HepG2 (cell line): ENCODE measurements around the gene ZNF77. TPM values are rescaled to one million over a fixed set of nuclear protein-coding genes. Genes with fewer than 3 reads are reported as not detected.

Experiments used
- ARID4A ChIP-seq: sonication (generic); formaldehyde crosslinking; IDR thresholded peaks from 2 replicates; pipeline ENCODE4 v1.5.0; 2020; ENCODE audit warnings: mild to moderate bottlenecking, missing genetic modification reagents, borderline replicate concordance
- ATF3 ChIP-seq: sonication (generic); formaldehyde crosslinking; IDR thresholded peaks from 2 replicates; pipeline ENCODE4 v1.4.0; 2020; ENCODE audit warnings: missing genetic modification reagents
- GATAD2A ChIP-seq: IDR thresholded peaks from 2 replicates; pipeline ENCODE4 v1.6.1; 2016
- KLF12 ChIP-seq: sonication (generic); formaldehyde crosslinking; IDR thresholded peaks from 2 replicates; pipeline ENCODE4 v1.4.0; 2020; ENCODE audit warnings: missing genetic modification reagents, borderline replicate concordance
- PHF20 ChIP-seq: sonication (generic); formaldehyde crosslinking; IDR thresholded peaks from 2 replicates; pipeline ENCODE4 v1.5.0; 2020; ENCODE audit warnings: mild to moderate bottlenecking, missing genetic modification reagents
- RARA ChIP-seq: IDR thresholded peaks from 2 replicates; pipeline ENCODE4 v1.6.1; 2016; ENCODE audit warnings: missing genetic modification reagents, missing compliant biosample characterization
- RXRA ChIP-seq: sonication (generic); formaldehyde crosslinking; IDR thresholded peaks from 2 replicates; pipeline ENCODE4 v1.5.1; 2020; ENCODE audit warnings: missing genetic modification reagents
- SNAI1 ChIP-seq: sonication (generic); formaldehyde crosslinking; IDR thresholded peaks from 2 replicates; pipeline ENCODE4 v1.5.0; 2020; ENCODE audit warnings: mild to moderate bottlenecking, missing genetic modification reagents, borderline replicate concordance
- ZFY ChIP-seq: sonication (generic); formaldehyde crosslinking; IDR thresholded peaks from 2 replicates; pipeline ENCODE4 v1.4.0; 2020; ENCODE audit warnings: missing genetic modification reagents
- ZNF335 ChIP-seq: sonication (generic); formaldehyde crosslinking; IDR thresholded peaks from 2 replicates; pipeline ENCODE4 v1.4.0; 2020; ENCODE audit warnings: missing genetic modification reagents
- ZNF407 ChIP-seq: sonication (generic); formaldehyde crosslinking; IDR thresholded peaks from one replicate; pipeline ENCODE4 v1.5.1; 2020; ENCODE audit warnings: mild to moderate bottlenecking, missing genetic modification reagents; ENCODE audit errors: not compliant biosample characterization
- polyA plus RNA-seq, 8 experiments: library from polyadenylated mRNA; depleted of rRNA in 3 of 8; stranded (reverse) in 7 of 8; unstranded in 1 of 8; fragments of >200 nt; fragmentation: Illumina TruSeq in 4 of 8; extraction: Trizol in 4 of 8; gene quantifications; 2 replicates each; pipeline versions ENCODE4 v1.2.1 to v1.2.3, GENCODE V29; 2011 to 2016; ENCODE audit warnings: low read depth in 4 of 8, missing spikeins in 1 of 8, mixed read lengths in 1 of 8; ENCODE audit not compliant: insufficient read depth in 1 of 8
- total RNA-seq, 5 experiments: library from RNA; depleted of rRNA; stranded (reverse); fragments of >200 nt; fragmentation: Illumina TruSeq; extraction: Trizol; gene quantifications; 2 replicates each; pipeline ENCODE4 v1.2.3, GENCODE V29; 2016; ENCODE audit warnings: low read depth in 1 of 5
- TF ChIP-seq, protein P1 (sequence below): IDR thresholded peaks from 2 replicates; pipeline ENCODE4 v1.6.1; 2018; ENCODE audit warnings: missing genetic modification reagents
- TF ChIP-seq, protein P2 (sequence below): fragments of 450-650 bp; IDR thresholded peaks from 2 replicates; pipeline ENCODE4 v1.6.1; 2016

ZNF77 gene
- total and polyA plus RNA-seq, 2 of the 13 experiments (the other 11 are each of a cell fraction or from before 2014, with no cell fraction given), result 7.1 to 11.5 TPM

DNA sequence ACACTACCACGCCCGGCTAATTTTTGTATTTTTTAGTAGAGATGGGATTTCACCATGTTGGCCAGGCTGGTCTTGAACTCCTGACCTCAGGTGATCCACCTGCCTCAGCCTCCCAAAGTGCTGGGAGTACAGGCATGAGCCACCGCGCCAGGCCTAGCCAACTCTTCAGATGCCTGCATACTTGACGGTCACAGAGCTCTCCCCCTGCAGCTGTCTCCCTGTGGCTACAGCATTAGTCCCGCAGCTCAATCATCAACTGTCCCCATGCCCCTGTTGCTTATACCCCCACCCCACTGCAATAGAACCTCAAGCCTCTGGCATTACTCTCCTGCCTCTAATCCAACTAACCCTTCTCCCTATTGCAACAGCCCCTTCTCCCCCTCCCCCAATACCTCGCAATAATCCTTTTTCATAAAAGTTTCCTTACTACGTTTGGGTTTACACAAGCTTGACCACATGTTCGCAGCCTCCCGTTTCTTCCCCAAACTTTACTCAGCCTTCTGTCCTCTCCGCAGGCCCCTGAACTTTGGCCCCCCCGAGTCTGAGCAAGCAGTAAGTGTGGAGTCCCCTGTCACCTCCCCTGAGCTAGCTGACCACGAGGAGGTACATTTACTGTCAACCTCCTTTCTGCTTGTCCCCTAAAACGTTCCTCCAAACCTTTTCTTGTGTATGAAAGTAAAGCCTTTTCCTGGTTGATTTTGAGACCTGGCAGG lies 1.7 kb downstream of the ZNF77 start (continued):
- TF ChIP-seq ARID4A (CRISPR knock-in tag) (peak; percentile 49; the same call in 1 of the 2 replicates), ZNF335 (CRISPR knock-in tag) (peak; percentile 17; the same call in 1 of the 2 replicates), ZFY (CRISPR knock-in tag) (peak; percentile 36; the same call in 1 of the 2 replicates), GATAD2A (0 out of 2 replicates have a peak, but pooled peaks have one; percentile 7), PHF20 (CRISPR knock-in tag) (no peak), ATF3 (no peak), RXRA (CRISPR knock-in tag) (0 out of 2 replicates have a peak, but pooled peaks have one; percentile 12), RARA (CRISPR knock-in tag) (0 out of 2 replicates have a peak, but pooled peaks have one; percentile 3), SNAI1 (CRISPR knock-in tag) (no peak), ZNF407 (CRISPR knock-in tag) (no peak), KLF12 (CRISPR knock-in tag) (no peak)
- TF ChIP-seq, protein P1, sequence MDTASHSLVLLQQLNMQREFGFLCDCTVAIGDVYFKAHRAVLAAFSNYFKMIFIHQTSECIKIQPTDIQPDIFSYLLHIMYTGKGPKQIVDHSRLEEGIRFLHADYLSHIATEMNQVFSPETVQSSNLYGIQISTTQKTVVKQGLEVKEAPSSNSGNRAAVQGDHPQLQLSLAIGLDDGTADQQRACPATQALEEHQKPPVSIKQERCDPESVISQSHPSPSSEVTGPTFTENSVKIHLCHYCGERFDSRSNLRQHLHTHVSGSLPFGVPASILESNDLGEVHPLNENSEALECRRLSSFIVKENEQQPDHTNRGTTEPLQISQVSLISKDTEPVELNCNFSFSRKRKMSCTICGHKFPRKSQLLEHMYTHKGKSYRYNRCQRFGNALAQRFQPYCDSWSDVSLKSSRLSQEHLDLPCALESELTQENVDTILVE, result peak; percentile 29; the same call in 1 of the 2 replicates
- TF ChIP-seq, protein P2, sequence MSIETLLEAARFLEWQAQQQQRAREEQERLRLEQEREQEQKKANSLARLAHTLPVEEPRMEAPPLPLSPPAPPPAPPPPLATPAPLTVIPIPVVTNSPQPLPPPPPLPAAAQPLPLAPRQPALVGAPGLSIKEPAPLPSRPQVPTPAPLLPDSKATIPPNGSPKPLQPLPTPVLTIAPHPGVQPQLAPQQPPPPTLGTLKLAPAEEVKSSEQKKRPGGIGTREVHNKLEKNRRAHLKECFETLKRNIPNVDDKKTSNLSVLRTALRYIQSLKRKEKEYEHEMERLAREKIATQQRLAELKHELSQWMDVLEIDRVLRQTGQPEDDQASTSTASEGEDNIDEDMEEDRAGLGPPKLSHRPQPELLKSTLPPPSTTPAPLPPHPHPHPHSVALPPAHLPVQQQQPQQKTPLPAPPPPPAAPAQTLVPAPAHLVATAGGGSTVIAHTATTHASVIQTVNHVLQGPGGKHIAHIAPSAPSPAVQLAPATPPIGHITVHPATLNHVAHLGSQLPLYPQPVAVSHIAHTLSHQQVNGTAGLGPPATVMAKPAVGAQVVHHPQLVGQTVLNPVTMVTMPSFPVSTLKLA, result peak; percentile 24; the same call in 1 of the 2 replicates
